HG03521 (cell line): ENCODE measurements around the gene RBMXL3.

Experiments
- ATAC-seq: cut with Tn5 transposase; IDR thresholded peaks from one replicate; pipeline ENCODE4 v1.9.1; 2021; ENCODE audit warnings: mild to moderate bottlenecking, moderate library complexity; ENCODE audit not compliant: unreplicated experiment

RBMXL3 gene

DNA sequence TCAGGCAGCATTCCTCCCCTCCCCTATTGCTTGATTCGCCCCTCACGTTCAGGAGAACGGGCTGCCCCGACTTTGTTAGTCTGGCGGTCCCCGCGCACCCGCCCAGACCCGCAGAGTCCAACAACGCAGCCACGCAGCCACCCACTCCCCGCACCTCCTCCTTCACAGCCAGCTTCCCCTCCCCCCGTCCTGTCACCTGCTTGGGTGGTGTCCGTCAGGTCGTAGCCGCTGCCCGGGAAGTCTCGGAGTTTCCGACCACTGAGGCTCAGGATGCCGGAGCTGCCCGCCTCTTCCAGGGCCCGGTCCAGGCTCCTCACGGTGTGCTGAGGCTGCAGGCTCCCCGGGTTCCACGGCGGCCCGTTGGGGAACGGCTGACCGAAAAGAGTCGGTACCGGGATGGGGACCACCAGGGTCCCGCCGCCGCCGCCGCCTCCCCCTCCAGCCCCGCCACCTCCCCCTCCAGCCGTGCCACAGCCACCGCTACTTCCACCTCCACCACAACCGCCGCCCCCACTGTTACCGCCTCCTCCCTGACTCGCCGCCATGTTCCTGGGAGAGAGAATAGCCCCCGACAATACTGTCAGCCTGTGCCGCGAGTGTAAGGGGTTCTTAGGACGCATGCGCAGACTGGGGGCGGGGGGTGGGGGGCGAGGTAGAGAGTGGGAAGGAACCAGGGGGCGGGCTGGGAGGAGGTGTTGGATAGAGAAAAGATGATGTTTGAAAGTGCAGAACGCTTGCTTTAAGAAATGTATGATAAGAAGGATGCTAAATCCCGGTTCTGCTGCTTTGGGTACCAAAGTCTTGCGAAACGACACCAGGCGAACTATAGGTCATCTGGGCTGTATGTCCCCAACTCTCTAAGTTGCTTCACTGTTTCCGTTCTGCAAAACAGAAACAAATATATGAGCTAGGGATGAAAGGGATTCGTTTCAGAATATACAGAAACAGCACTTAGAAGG lies 44.6 kb downstream of the RBMXL3 start, which contains the start of gene LRCH2:
Gene LRCH2, minus strand, starts transcription at position 600 of the 959 bp plus-strand sequence. Its CDS starts 55 bp downstream, at position 545.
- no peak for ATAC-seq

GRCh38 chrX:115234461-115234860 lies 45.3 kb downstream of the RBMXL3 start:
- ATAC-seq = no peak

DNA sequence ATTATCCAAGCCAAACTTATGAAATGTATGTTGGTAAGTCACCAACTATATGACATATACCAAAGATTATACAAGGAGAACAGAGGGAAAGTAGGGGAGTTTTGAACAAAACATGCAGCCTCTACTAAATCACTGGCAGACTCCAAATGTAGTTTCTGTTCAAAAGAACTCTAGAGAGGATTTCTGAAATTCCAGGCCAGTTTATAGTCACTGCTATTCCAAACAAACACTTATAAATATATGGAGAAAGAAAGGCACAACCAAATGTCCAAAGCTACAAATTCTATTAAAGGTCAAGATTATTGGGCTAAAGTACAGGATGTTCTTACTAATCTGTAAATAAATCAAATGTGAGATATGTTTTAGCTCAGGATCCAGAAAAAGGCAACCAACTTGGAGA lies 47.4 kb downstream of the RBMXL3 start:
- ATAC-seq = no peak

DNA sequence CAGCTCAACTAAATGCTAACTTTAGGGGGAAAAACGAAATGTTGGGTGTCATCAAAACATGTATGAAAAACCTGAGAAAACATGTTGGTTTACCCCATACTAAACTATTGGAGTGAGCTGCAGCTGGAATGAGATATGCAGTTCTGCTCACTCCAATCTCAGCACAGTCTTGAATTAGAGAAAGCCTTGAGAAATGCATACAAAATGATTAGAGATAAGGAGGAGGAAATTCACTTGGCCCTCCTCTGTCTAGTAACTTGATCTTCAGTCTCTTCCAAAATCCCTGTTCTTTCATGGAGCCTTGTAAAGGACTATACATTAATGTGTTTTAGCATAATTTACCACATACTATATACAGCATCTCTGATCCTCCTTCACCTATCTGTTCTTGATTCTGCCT lies 47.8 kb downstream of the RBMXL3 start:
- no peak for ATAC-seq
